Heart left ventricle (tissue), 13 donors: Measurements from ENCODE around the gene MFNG.

Source experiments
- POLR2A ChIP-seq, 2 donors: fragments of 450-650 bp; IDR thresholded peaks; one replicate each; pipeline ENCODE4 v1.6.1; 2017; ENCODE audit warnings: antibody characterized with exemption in 2 of 2, mild to moderate bottlenecking in 2 of 2, moderate library complexity in 2 of 2
- TF ChIP-seq, protein P1 (sequence below), 12 donors: fragments of 200-600 bp; sonication (generic) in 4 of 12; IDR thresholded peaks; one replicate each; pipeline versions ENCODE4 v1.5.0 to v1.8.0; 2018 to 2022; ENCODE audit warnings: antibody characterized with exemption in 12 of 12, mild to moderate bottlenecking in 5 of 12
- donor health status: ischemic (EF 13 %, LVEDD 7.1; RV severe dilation, severe dysfunction).
- donor health status: DM: no; HTN: yes; CAD: no.
- donor health status: DM: no; HTN: no; CAD: no.
- donor health status: ischemic (EF 25% LVEDD 6.9; RV normal size, moderate dysfunction).
- donor health status: ischemic (EF 25% LVEDD 5.7; RV mildly dilated, moderate dysfunction).
- donor health status: ischemic (EF 35%, LVEDD 5.7; RV mildly dilated, moderate dysfunction).
- donor health status: nonischemic (EF 11% LVEDD 7.7; RV severe dilation, severe dysfunction).
- donor health status: DM: yes; HTN: yes; CAD: no.
- donor health status: PGD.
- donor health status: ischemic (EF 29% LVEDD 5.4; RV normal size, mild dysfunction).
- donor health status: nonischemic (EF 23%, LVEDD 6.1; RV moderate dilation, normal function).

- TF ChIP-seq, protein P1, sequence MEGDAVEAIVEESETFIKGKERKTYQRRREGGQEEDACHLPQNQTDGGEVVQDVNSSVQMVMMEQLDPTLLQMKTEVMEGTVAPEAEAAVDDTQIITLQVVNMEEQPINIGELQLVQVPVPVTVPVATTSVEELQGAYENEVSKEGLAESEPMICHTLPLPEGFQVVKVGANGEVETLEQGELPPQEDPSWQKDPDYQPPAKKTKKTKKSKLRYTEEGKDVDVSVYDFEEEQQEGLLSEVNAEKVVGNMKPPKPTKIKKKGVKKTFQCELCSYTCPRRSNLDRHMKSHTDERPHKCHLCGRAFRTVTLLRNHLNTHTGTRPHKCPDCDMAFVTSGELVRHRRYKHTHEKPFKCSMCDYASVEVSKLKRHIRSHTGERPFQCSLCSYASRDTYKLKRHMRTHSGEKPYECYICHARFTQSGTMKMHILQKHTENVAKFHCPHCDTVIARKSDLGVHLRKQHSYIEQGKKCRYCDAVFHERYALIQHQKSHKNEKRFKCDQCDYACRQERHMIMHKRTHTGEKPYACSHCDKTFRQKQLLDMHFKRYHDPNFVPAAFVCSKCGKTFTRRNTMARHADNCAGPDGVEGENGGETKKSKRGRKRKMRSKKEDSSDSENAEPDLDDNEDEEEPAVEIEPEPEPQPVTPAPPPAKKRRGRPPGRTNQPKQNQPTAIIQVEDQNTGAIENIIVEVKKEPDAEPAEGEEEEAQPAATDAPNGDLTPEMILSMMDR (IDR thresholded peaks at IDR 0.05), result no peak
- TF ChIP-seq POLR2A (IDR thresholded peaks at IDR 0.05), result no peak
Measured at GRCh38 chr22:37435970-37436603, 50.1 kb downstream of the MFNG start.
